Measurements from ENCODE around the gene NR2F2. TPM values are rescaled to one million over a fixed set of nuclear protein-coding genes. Genes with fewer than 3 reads are reported as not detected.

NR2F2 gene
- total RNA-seq, 1 experiment from 2014 or later, result 53.7 TPM

- CTCF ChIA-PET, result no interaction called here
- Histone ChIP-seq H3K27ac (ENCODE audit: low read length) (peak overlapping the region; percentile 78), H3K4me1 (ENCODE audit: control insufficient read depth, insufficient read depth, low read length) (peaks cover 50% of the 10 kb centered on the region), H3K36me3 (ENCODE audit: control insufficient read depth, insufficient read depth, low read length) (no peaks in the 10 kb centered on the region), H3K4me3 (ENCODE audit: low read depth in 2 of 2, low read length in 2 of 2) (peak overlapping the region; percentile 45 to 50; a peak in 3 of 4 replicates), H3K9me3 (ENCODE audit: control insufficient read depth, insufficient read depth, low read depth, low read length) (no peaks in the 10 kb centered on the region), H3K27me3 (ENCODE audit: control insufficient read depth, insufficient read depth, low read length) (no peaks in the 10 kb centered on the region)
- BruUV-seq (replicated peaks), result no TSS peak
- no peak; the same call in 1 of the 2 replicates for ATAC-seq
- POLR2A ChIA-PET, result no interaction called here
- TF ChIP-seq SIN3A (IDR thresholded peaks at IDR 0.05; ENCODE audit: borderline replicate concordance, insufficient read depth, low read depth, low read length), result no peak
- TF ChIP-seq POLR2AphosphoS5 (IDR thresholded peaks at IDR 0.05; ENCODE audit: low read depth, low read length), result no peak
- no peak for TF ChIP-seq CTCF (IDR thresholded peaks at IDR 0.05)
- no peak for TF ChIP-seq REST (IDR thresholded peaks at IDR 0.05; ENCODE audit: insufficient read depth in 1 of 2, low read depth in 2 of 2, low read length in 1 of 2)
- TF ChIP-seq TCF7L2 (IDR thresholded peaks at IDR 0.05; ENCODE audit: low read depth, low read length), result no peak
- DNase-seq (ENCODE audit: low read depth, low spot score), result no peak
- intact Hi-C loops (cut with micrococcal nuclease; ENCODE audit: unreplicated experiment) (loop anchor here (10.0 kb wide), 2 partner anchors 268 to 1298 kb away; no protein-coding TSS in a partner anchor), in situ Hi-C loops (cut with HindIII; ENCODE audit: low pct_unique_long_range_greater_than_20kb, low sequenced_read_pairs) (no loop called here)
Observed at GRCh38 chr15:96322536-96323318, 7.8 kb upstream of the NR2F2 start.

- Histone ChIP-seq H3K27me3 (ENCODE audit: control insufficient read depth, insufficient read depth, low read length) (no peaks in the 10 kb centered on the region), H3K4me3 (ENCODE audit: low read depth in 2 of 2, low read length in 2 of 2) (peak overlapping the region in 1 of 2 experiments; percentile 88; a peak in 1 of 4 replicates), H3K36me3 (ENCODE audit: control insufficient read depth, insufficient read depth, low read length) (no peaks in the 10 kb centered on the region), H3K4me1 (ENCODE audit: control insufficient read depth, insufficient read depth, low read length) (peaks cover 58% of the 10 kb centered on the region), H3K9me3 (ENCODE audit: control insufficient read depth, insufficient read depth, low read depth, low read length) (no peaks in the 10 kb centered on the region), H3K27ac (ENCODE audit: low read length) (peak overlapping the region; percentile 92)
- no peak for DNase-seq (ENCODE audit: low read depth, low spot score)
- in situ Hi-C loops (cut with HindIII; ENCODE audit: low pct_unique_long_range_greater_than_20kb, low sequenced_read_pairs), result no loop called here
- no peak for ATAC-seq
- intact Hi-C loops (cut with micrococcal nuclease; ENCODE audit: unreplicated experiment), result loop anchor here (10.0 kb wide), 2 partner anchors 269 to 1299 kb away; no protein-coding TSS in a partner anchor
- TF ChIP-seq SIN3A (IDR thresholded peaks at IDR 0.05; ENCODE audit: borderline replicate concordance, insufficient read depth, low read depth, low read length), result no peak
- no peak for TF ChIP-seq CTCF (IDR thresholded peaks at IDR 0.05)
- TF ChIP-seq POLR2AphosphoS5 (IDR thresholded peaks at IDR 0.05; ENCODE audit: low read depth, low read length), result no peak
- TF ChIP-seq REST (IDR thresholded peaks at IDR 0.05; ENCODE audit: insufficient read depth in 1 of 2, low read depth in 2 of 2, low read length in 1 of 2), result no peak
- no peak for TF ChIP-seq TCF7L2 (IDR thresholded peaks at IDR 0.05; ENCODE audit: low read depth, low read length)
- CTCF ChIA-PET, result no interaction called here
- POLR2A ChIA-PET, result no interaction called here
- no TSS peak for BruUV-seq (replicated peaks)
Observed at GRCh38 chr15:96323319-96324145, 7.0 kb upstream of the NR2F2 start.

All from Panc1 (cell line).